CD4-positive, alpha-beta T cell (primary cell): ENCODE results near the gene ATG7. TPM values are rescaled to one million over a fixed set of nuclear protein-coding genes. Genes with fewer than 3 reads are reported as not detected.

ENCODE experiments used
- ATAC-seq: fragments of 200-7000 bp; cut with Tn5 transposase; one replicate; pipeline ENCODE4 v1.10.0; 2022; ENCODE audit warnings: mild to moderate bottlenecking; ENCODE audit not compliant: poor library complexity
- CTCF ChIA-PET: fragments of 350-600 bp; sonication (Branson Sonifier 250); formaldehyde crosslinking; loops from one replicate; lab custom pipeline; 2021; ENCODE audit warnings: antibody characterized with exemption, inconsistent platforms; lab: Charles Lee
- POLR2A ChIA-PET: fragments of 350-600 bp; sonication (Branson Sonifier 250); formaldehyde crosslinking; loops from one replicate; lab custom pipeline; 2021; ENCODE audit warnings: antibody characterized with exemption, inconsistent platforms; lab: Charles Lee
- DNase-seq, 14 experiments: peaks; one replicate each; pipeline ENCODE4 v3.0.0-alpha.2; 2013 to 2020; ENCODE audit warnings: mixed read lengths in 2 of 14
- H3K27ac ChIP-seq, 2 donors: one replicate each; pipeline versions ENCODE4 v1.5.1 to v1.7.0; 2013; ENCODE audit warnings: low read length in 2 of 2, low read depth in 1 of 2, mild to moderate bottlenecking in 1 of 2
- H3K27me3 ChIP-seq, 2 experiments: 1 replicate in 1 of 2; 2 replicates in 1 of 2; pipeline versions ENCODE4 v1.6.1 to v1.7.0; 2013; ENCODE audit warnings: low read length in 2 of 2, control low read depth in 1 of 2, mild to moderate bottlenecking in 1 of 2, moderate library complexity in 1 of 2; ENCODE audit not compliant: insufficient read depth in 2 of 2, control insufficient read depth in 1 of 2
- H3K36me3 ChIP-seq: one replicate; pipeline ENCODE4 v1.6.1; 2013; ENCODE audit warnings: low read length, control low read depth; ENCODE audit not compliant: insufficient read depth
- H3K4me1 ChIP-seq: one replicate; pipeline ENCODE4 v1.6.1; 2013; ENCODE audit warnings: low read length, control low read depth; ENCODE audit not compliant: insufficient read depth
- H3K4me3 ChIP-seq: one replicate; pipeline ENCODE4 v1.5.1; 2013; ENCODE audit warnings: mild to moderate bottlenecking, low read length, moderate library complexity
- H3K9me3 ChIP-seq, 2 experiments: 1 replicate in 1 of 2; 2 replicates in 1 of 2; pipeline versions ENCODE4 v1.6.1 to v1.7.0; 2013; ENCODE audit warnings: low read length in 2 of 2, mild to moderate bottlenecking in 2 of 2, control low read depth in 1 of 2, moderate library complexity in 1 of 2; ENCODE audit not compliant: control insufficient read depth in 1 of 2, insufficient read depth in 1 of 2
- H3K27ac Mint-ChIP-seq: one replicate; pipeline ENCODE4 v1.8.0; 2020; ENCODE audit warnings: mixed read lengths
- H3K27me3 Mint-ChIP-seq: one replicate; pipeline ENCODE4 v1.8.0; 2021; ENCODE audit warnings: mixed read lengths
- H3K36me3 Mint-ChIP-seq: one replicate; pipeline ENCODE4 v1.8.0; 2021; ENCODE audit warnings: low read depth, mixed read lengths
- H3K4me1 Mint-ChIP-seq: one replicate; pipeline ENCODE4 v1.8.0; 2021; ENCODE audit warnings: low read depth, mixed read lengths
- H3K4me3 Mint-ChIP-seq: one replicate; pipeline ENCODE4 v1.8.0; 2020; ENCODE audit warnings: mild to moderate bottlenecking, mixed read lengths
- H3K9me3 Mint-ChIP-seq: one replicate; pipeline ENCODE4 v1.8.0; 2020; ENCODE audit warnings: mixed read lengths
- CTCF ChIP-seq: fragments of 200-600 bp; IDR thresholded peaks from one replicate; pipeline ENCODE4 v1.8.0; 2022; ENCODE audit warnings: antibody characterized with exemption, mild to moderate bottlenecking
- intact Hi-C, 2 experiments: fragments of 100-400 bp; cut with DNase I in 1 of 2; cut with micrococcal nuclease in 1 of 2; formaldehyde crosslinking; loops; one replicate each; pipeline versions ENCODE4 v1.15.1 to v1.9.0; 2023 to 2025; cut with DNase I, micrococcal nuclease
- total RNA-seq, 174 experiments: library from RNA in 2 of 174; stranded (reverse) in 2 of 174; gene quantifications; one replicate each; pipeline ENCODE4 v1.2.3 and lab custom pipeline; 2021 to 2026

ATG7 gene
- total RNA-seq, 2 experiments from 2014 or later: 21.4 to 25.7 TPM

GRCh38 chr3:11445883-11446282 is 173.7 kb downstream of the ATG7 start:
- intact Hi-C loops: no loop called here
- Histone ChIP-seq H3K27me3 (no peaks in the 10 kb centered on the region), H3K27ac (no peak overlapping the region), H3K36me3 (no peaks in the 10 kb centered on the region), H3K9me3 (no peaks in the 10 kb centered on the region), H3K4me1 (no peaks in the 10 kb centered on the region), H3K4me3 (no peak overlapping the region)
- no peak for ATAC-seq
- no peak overlapping the region for H3K4me3 Mint-ChIP-seq
- peaks cover 23% of the 10 kb centered on the region for H3K36me3 Mint-ChIP-seq
- no peaks in the 10 kb centered on the region for H3K4me1 Mint-ChIP-seq
- no peak for TF ChIP-seq CTCF
- H3K27me3 Mint-ChIP-seq: no peaks in the 10 kb centered on the region
- DNase-seq: no peak
- ChIA-PET CTCF (interaction anchor here (0.6 kb wide), 1 partner anchor 1411 kb away, joined by 4 read pairs; no protein-coding TSS in a partner anchor), POLR2A (no interaction called here)
- H3K9me3 Mint-ChIP-seq: no peaks in the 10 kb centered on the region
- no peak overlapping the region for H3K27ac Mint-ChIP-seq

DNA sequence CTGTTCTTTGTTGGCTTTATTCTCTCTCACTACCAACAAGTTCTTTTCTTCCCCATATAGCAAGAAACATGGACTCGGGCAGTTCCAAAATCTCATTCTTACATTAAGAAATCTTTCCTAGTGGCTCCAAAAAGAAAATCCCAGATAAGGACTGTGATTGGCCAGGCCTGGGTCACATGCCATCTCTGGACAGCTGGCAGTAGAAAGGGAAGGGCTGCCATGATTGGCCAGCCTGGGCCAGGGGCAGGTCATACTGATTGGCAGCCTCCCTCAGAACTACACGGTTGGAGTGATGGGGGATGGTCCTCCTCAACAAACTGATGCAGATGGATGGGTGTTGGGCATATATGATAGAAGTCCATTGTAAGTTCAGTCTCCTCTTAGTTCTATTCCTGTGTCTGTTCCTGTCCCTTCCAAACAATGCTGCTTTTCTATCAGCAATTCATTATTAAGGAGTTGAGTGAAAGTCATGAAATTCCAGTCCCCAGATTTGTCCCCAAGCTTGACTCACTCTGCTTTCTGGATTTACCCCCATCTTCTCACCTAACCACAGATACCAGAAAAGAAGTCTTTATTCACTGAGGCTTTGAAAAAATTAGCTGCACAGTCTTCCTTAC is 175.5 kb downstream of the ATG7 start:
- no peak for ATAC-seq
- H3K9me3 Mint-ChIP-seq: no peaks in the 10 kb centered on the region
- H3K4me1 Mint-ChIP-seq: no peaks in the 10 kb centered on the region
- Histone ChIP-seq H3K36me3 (no peaks in the 10 kb centered on the region), H3K9me3 (no peaks in the 10 kb centered on the region), H3K27me3 (no peaks in the 10 kb centered on the region), H3K27ac (no peak overlapping the region), H3K4me3 (no peak overlapping the region), H3K4me1 (no peaks in the 10 kb centered on the region)
- H3K27ac Mint-ChIP-seq: no peak overlapping the region
- intact Hi-C loops: no loop called here
- H3K36me3 Mint-ChIP-seq: peaks cover 23% of the 10 kb centered on the region
- DNase-seq: no peak
- CTCF ChIA-PET: no interaction called here
- no peaks in the 10 kb centered on the region for H3K27me3 Mint-ChIP-seq
- H3K4me3 Mint-ChIP-seq: no peak overlapping the region
- POLR2A ChIA-PET: no interaction called here
- no peak for TF ChIP-seq CTCF

DNA sequence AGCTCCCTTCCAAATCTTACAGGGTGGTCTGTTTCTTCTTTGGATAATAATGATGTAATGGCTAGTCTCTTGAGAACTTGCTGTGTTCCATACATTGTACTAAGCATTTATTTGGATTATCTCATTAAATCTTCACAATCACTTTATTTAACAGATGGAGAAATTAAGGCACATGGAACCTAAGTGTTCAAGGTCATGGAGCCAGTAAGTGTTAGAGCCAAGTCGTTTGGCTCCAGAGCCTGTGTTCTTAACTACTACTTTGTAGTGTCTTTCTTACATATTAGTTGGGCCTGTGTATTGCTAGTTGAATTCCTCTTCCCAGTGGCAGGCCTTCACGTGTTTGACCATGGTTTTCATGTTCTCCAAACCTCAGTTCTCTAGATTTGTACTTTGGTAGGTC is 177.8 kb downstream of the ATG7 start:
- Histone ChIP-seq H3K4me1 (no peaks in the 10 kb centered on the region), H3K9me3 (no peaks in the 10 kb centered on the region), H3K27ac (no peak overlapping the region), H3K36me3 (no peaks in the 10 kb centered on the region), H3K4me3 (no peak overlapping the region), H3K27me3 (no peaks in the 10 kb centered on the region)
- ChIA-PET POLR2A (no interaction called here), CTCF (no interaction called here)
- H3K36me3 Mint-ChIP-seq: peaks cover 13% of the 10 kb centered on the region
- intact Hi-C loops: loop anchor here in 1 of 2 experiments (10.0 kb wide), 1 partner anchor 65 kb away; no protein-coding TSS in a partner anchor
- H3K27me3 Mint-ChIP-seq: no peaks in the 10 kb centered on the region
- no peak for DNase-seq
- H3K9me3 Mint-ChIP-seq: no peaks in the 10 kb centered on the region
- TF ChIP-seq CTCF: no peak
- no peak overlapping the region for H3K4me3 Mint-ChIP-seq
- H3K4me1 Mint-ChIP-seq: no peaks in the 10 kb centered on the region
- no peak for ATAC-seq
- no peak overlapping the region for H3K27ac Mint-ChIP-seq
